ENCODE results near the gene LBX2. TPM values are rescaled to one million over a fixed set of nuclear protein-coding genes. Genes with fewer than 3 reads are reported as not detected.

The LBX2 gene
- total RNA-seq, 1 experiment from 2014 or later = 10.1 TPM

DNA sequence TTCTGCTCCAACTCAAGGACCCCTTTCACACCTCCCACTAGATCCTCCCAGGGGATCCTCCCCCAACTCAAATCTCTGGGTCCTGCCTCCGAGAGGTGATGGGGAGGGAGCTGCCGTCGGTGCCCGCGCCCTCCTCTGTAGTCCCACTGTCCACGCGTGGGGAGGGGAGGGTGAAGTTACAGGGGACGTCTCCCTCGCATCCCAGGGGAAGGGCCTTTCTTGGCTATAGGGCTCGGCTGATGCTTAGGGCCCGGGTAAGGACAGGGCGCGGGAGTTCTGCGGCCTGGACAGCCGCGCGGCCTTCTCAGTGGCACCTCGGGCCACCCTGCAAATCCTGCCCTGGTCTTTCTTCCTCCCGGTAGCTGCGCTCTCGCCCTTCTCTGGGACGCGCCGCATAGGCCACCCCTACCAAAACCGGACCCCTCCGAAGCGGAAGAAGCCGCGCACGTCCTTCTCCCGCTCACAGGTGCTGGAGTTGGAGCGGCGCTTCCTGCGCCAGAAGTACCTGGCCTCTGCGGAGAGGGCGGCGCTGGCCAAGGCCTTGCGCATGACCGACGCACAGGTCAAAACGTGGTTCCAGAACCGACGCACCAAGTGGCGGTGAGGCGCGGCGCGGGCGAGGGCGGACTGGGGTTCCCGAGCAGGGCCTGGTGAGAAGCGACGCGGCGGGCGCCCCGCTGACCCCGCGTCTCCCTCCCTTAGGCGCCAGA is 16.0 kb upstream of the LBX2 start:
- Histone ChIP-seq H3K9ac (ENCODE audit: low read length) (no peak overlapping the region), H2AFZ (ENCODE audit: low read depth, low read length, poor library complexity, severe bottlenecking) (no peak overlapping the region), H3K27me3 (ENCODE audit: insufficient read depth, low read length) (no peaks in the 10 kb centered on the region), H3K4me3 (replicated peaks in 1 of 2; ENCODE audit: low read depth in 1 of 2, low read length in 2 of 2) (no peak overlapping the region), H3K27ac (ENCODE audit: low read depth, low read length) (no peak overlapping the region), H3K4me1 (ENCODE audit: control insufficient read depth in 1 of 2, insufficient read depth in 2 of 2, low read length in 2 of 2) (no peaks in the 10 kb centered on the region), H3K36me3 (ENCODE audit: control insufficient read depth in 1 of 2, insufficient read depth in 2 of 2, low read length in 2 of 2) (no peaks in the 10 kb centered on the region), H3K9me3 (ENCODE audit: control insufficient read depth in 1 of 2, insufficient read depth in 1 of 2, low read depth in 1 of 2, low read length in 2 of 2) (no peaks in the 10 kb centered on the region), H4K20me1 (ENCODE audit: insufficient read depth) (no peaks in the 10 kb centered on the region), H3K79me2 (ENCODE audit: insufficient read depth, low read length) (no peaks in the 10 kb centered on the region), H3K9me2 (ENCODE audit: insufficient read depth) (no peaks in the 10 kb centered on the region), H3K4me2 (ENCODE audit: low read length) (no peak overlapping the region)
- ChIA-PET RAD21 (ENCODE audit: low non-redundant PET in 1 of 2, low total read pairs in 2 of 2, uncharacterized antibody in 2 of 2, unreplicated experiment in 2 of 2) (no interaction called here), POLR2A (no interaction called here), CTCF (no interaction called here)
- intact Hi-C loops (cut with micrococcal nuclease) = no loop called here
- BruUV-seq (replicated peaks) = no TSS peak
- TF ChIP-seq POLR2A (IDR thresholded peaks at IDR 0.05; ENCODE audit: borderline replicate concordance, extremely low read depth, insufficient read depth, insufficient read length) (no peak), YY1 (IDR thresholded peaks at IDR 0.05; ENCODE audit: extremely low read depth, insufficient replicate concordance, low read depth, low read length) (no peak), EGR1 (IDR thresholded peaks at IDR 0.05; ENCODE audit: low read depth) (no peak), FOSL1 (IDR thresholded peaks at IDR 0.05; ENCODE audit: low read depth) (no peak)
- no peak for ATAC-seq
- no peak for DNase-seq (ENCODE audit: low read depth, low spot score)

- H3K9me3 ChIP-seq (ENCODE audit: control insufficient read depth in 1 of 2, insufficient read depth in 1 of 2, low read depth in 1 of 2, low read length in 2 of 2) = no peaks in the 10 kb centered on the region
- H3K9ac ChIP-seq (ENCODE audit: low read length) = no peak within 1 kb of the TSS
- no peaks in the 10 kb centered on the region for H4K20me1 ChIP-seq (ENCODE audit: insufficient read depth)
- DNase-seq (ENCODE audit: low read depth, low spot score) = no peak
- H3K79me2 ChIP-seq (ENCODE audit: insufficient read depth, low read length) = no peaks in the 10 kb centered on the region
- no peaks in the 10 kb centered on the region for H3K9me2 ChIP-seq (ENCODE audit: insufficient read depth)
- ChIA-PET CTCF (interaction anchor here (0.7 kb wide), 1 partner anchor 135 kb away, joined by 4 read pairs; no protein-coding TSS in a partner anchor), POLR2A (no interaction called here), RAD21 (ENCODE audit: low non-redundant PET in 1 of 2, low total read pairs in 2 of 2, uncharacterized antibody in 2 of 2, unreplicated experiment in 2 of 2) (no interaction called here)
- BruUV-seq (replicated peaks) = no TSS peak
- H3K4me2 ChIP-seq (ENCODE audit: low read length) = no peak within 1 kb of the TSS
- no peaks in the 10 kb centered on the region for H3K27me3 ChIP-seq (ENCODE audit: insufficient read depth, low read length)
- no peak within 1 kb of the TSS for H3K27ac ChIP-seq (ENCODE audit: low read depth, low read length)
- H3K36me3 ChIP-seq (ENCODE audit: control insufficient read depth in 1 of 2, insufficient read depth in 2 of 2, low read length in 2 of 2) = no peaks in the 10 kb centered on the region
- ATAC-seq = no peak
- intact Hi-C loops (cut with micrococcal nuclease) = no loop called here
- H3K4me3 ChIP-seq (replicated peaks in 1 of 2; ENCODE audit: low read depth in 1 of 2, low read length in 2 of 2) = no peak within 1 kb of the TSS
- no peak within 1 kb of the TSS for H2AFZ ChIP-seq (ENCODE audit: low read depth, low read length, poor library complexity, severe bottlenecking)
- no peaks in the 10 kb centered on the region for H3K4me1 ChIP-seq (ENCODE audit: control insufficient read depth in 1 of 2, insufficient read depth in 2 of 2, low read length in 2 of 2)
- TF ChIP-seq CTCF (IDR thresholded peaks at IDR 0.05 in 2 of 3, conservative IDR thresholded peaks at IDR 0.05 in 1 of 3; ENCODE audit: borderline replicate concordance in 1 of 3, insufficient read depth in 1 of 3, low read depth in 2 of 3, low read length in 2 of 3) (no peak), SRF (IDR thresholded peaks at IDR 0.05; ENCODE audit: low read depth) (no peak), ZNF274 (IDR thresholded peaks at IDR 0.05; ENCODE audit: low read depth, low read length) (no peak), REST (IDR thresholded peaks at IDR 0.05; ENCODE audit: low read depth) (no peak), TCF7L2 (IDR thresholded peaks at IDR 0.05; ENCODE audit: borderline replicate concordance, extremely low read depth, insufficient read depth, insufficient read length) (no peak), JUND (IDR thresholded peaks at IDR 0.05) (no peak), EZH2 (IDR thresholded peaks at IDR 0.05) (no peak), FOSL1 (IDR thresholded peaks at IDR 0.05; ENCODE audit: low read depth) (no peak), EGR1 (IDR thresholded peaks at IDR 0.05; ENCODE audit: low read depth) (no peak), POLR2A (IDR thresholded peaks at IDR 0.05; ENCODE audit: borderline replicate concordance, extremely low read depth, insufficient read depth, insufficient read length) (no peak), POLR2AphosphoS5 (IDR thresholded peaks at IDR 0.05; ENCODE audit: low read depth, low read length) (no peak)
Measured at GRCh38 chr2:74514368-74515270, 15.2 kb upstream of the LBX2 start, which contains the start of gene TLX2. TLX2 (plus strand) TSS chr2:74514450; CDS start chr2:74514807, 357 bp downstream.
